Astrocyte (in vitro differentiated cells and primary cell): ENCODE results near the gene TOX3. TPM values are rescaled to one million over a fixed set of nuclear protein-coding genes. Genes with fewer than 3 reads are reported as not detected.

ENCODE experiments used
- DNase-seq: peaks from one replicate; pipeline ENCODE4 v3.0.0-alpha.2; 2010; ENCODE audit warnings: low read depth
- FAIRE-seq: peaks from 2 replicates; lab custom pipeline; 2011; peaks lifted over from hg19 to GRCh38; lab: Jason Lieb, UNC
- H2AFZ ChIP-seq: 2 replicates; pipeline ENCODE4 v1.6.0; 2012; ENCODE audit warnings: low read depth, low read length, inconsistent platforms
- H3K27ac ChIP-seq: 2 replicates; pipeline ENCODE4 v1.5.1; 2011; ENCODE audit warnings: low read depth, low read length, inconsistent platforms
- H3K27me3 ChIP-seq: 2 replicates; pipeline ENCODE4 v1.6.0; 2011; ENCODE audit warnings: low read length, inconsistent platforms; ENCODE audit not compliant: insufficient read depth
- H3K36me3 ChIP-seq: 2 replicates; pipeline ENCODE4 v1.5.1; 2011; ENCODE audit warnings: low read length, inconsistent platforms; ENCODE audit not compliant: insufficient read depth
- H3K4me1 ChIP-seq: 2 replicates; pipeline ENCODE4 v1.5.1; 2011; ENCODE audit warnings: low read length, inconsistent platforms; ENCODE audit not compliant: insufficient read depth
- H3K4me2 ChIP-seq: 2 replicates; pipeline ENCODE4 v1.6.0; 2012; ENCODE audit warnings: low read length, inconsistent platforms
- H3K4me3 ChIP-seq: 2 replicates; pipeline ENCODE4 v1.5.1; 2011; ENCODE audit warnings: low read depth, mild to moderate bottlenecking, low read length, inconsistent platforms; ENCODE audit not compliant: insufficient read depth
- H3K79me2 ChIP-seq: 2 replicates; pipeline ENCODE4 v1.6.0; 2012; ENCODE audit warnings: mild to moderate bottlenecking, low read length, inconsistent platforms; ENCODE audit not compliant: insufficient read depth
- H3K9ac ChIP-seq: 2 replicates; pipeline ENCODE4 v1.6.0; 2012; ENCODE audit warnings: mild to moderate bottlenecking, low read length, inconsistent platforms
- H3K9me3 ChIP-seq: 2 replicates; pipeline ENCODE4 v1.5.1; 2012; ENCODE audit warnings: low read depth, mild to moderate bottlenecking, low read length, inconsistent platforms; ENCODE audit not compliant: insufficient read depth
- H4K20me1 ChIP-seq: 2 replicates; pipeline ENCODE4 v1.6.0; 2012; ENCODE audit warnings: low read length, inconsistent platforms; ENCODE audit not compliant: insufficient read depth
- H3K27ac Mint-ChIP-seq: one replicate; pipeline ENCODE4 v1.8.0; 2021; ENCODE audit warnings: mild to moderate bottlenecking, mixed read lengths; ENCODE audit not compliant: unreplicated experiment
- H3K27me3 Mint-ChIP-seq: one replicate; pipeline ENCODE4 v1.8.0; 2021; ENCODE audit warnings: low read depth, mixed read lengths; ENCODE audit not compliant: unreplicated experiment
- H3K36me3 Mint-ChIP-seq: one replicate; pipeline ENCODE4 v1.8.0; 2021; ENCODE audit warnings: low read depth, mixed read lengths; ENCODE audit not compliant: unreplicated experiment
- H3K4me1 Mint-ChIP-seq: one replicate; pipeline ENCODE4 v1.8.0; 2021; ENCODE audit warnings: low read depth, mixed read lengths; ENCODE audit not compliant: unreplicated experiment
- H3K4me3 Mint-ChIP-seq: one replicate; pipeline ENCODE4 v1.8.0; 2021; ENCODE audit warnings: mild to moderate bottlenecking, moderate library complexity, mixed read lengths; ENCODE audit not compliant: unreplicated experiment
- H3K9me3 Mint-ChIP-seq: one replicate; pipeline ENCODE4 v1.8.0; 2021; ENCODE audit warnings: mild to moderate bottlenecking, mixed read lengths; ENCODE audit not compliant: unreplicated experiment
- EZH2 ChIP-seq: IDR thresholded peaks from 2 replicates; pipeline ENCODE4 v1.6.1; 2012; ENCODE audit warnings: mild to moderate bottlenecking, low read length, inconsistent platforms; ENCODE audit not compliant: insufficient read depth
- total RNA-seq: library from RNA; stranded (reverse); gene quantifications from 2 replicates; pipeline ENCODE4 v1.2.1, GENCODE V29; 2021
- TF ChIP-seq, protein P1 (sequence below): IDR thresholded peaks from 2 replicates; pipeline ENCODE4 v1.5.1; 2011; ENCODE audit warnings: low read depth, mild to moderate bottlenecking, inconsistent platforms, low read length, moderate library complexity; ENCODE audit not compliant: insufficient read depth

TOX3 gene
- total RNA-seq, 1 donor from 2014 or later = 2.3 TPM

DNA sequence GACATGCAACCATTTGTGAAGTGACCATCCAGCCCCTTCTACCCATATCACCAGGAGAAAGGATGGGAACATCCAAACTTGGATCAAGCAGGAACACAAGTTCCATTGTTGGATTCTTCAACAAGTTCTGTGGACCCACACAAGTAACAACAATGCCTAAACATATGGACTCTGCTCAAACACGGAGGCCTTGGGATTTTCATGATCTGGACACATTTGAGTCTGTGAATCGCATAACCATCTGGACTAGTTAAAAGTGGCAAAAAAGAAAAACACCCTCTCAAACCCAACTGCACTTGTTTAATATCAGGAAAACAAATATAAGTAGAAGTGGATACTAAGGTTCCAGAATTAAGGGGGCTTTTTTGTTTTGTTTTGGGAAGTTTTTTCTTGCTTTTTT is 70.8 kb downstream of the TOX3 start:
- no peak overlapping the region for H3K9ac ChIP-seq
- Mint-ChIP-seq H3K36me3 (no peaks in the 10 kb centered on the region), H3K4me1 (no peaks in the 10 kb centered on the region), H3K9me3 (no peaks in the 10 kb centered on the region), H3K27me3 (no peaks in the 10 kb centered on the region), H3K27ac (no peak overlapping the region), H3K4me3 (no peak overlapping the region)
- H3K4me3 ChIP-seq = no peak overlapping the region
- no peak overlapping the region for H3K4me2 ChIP-seq
- H3K4me1 ChIP-seq = no peaks in the 10 kb centered on the region
- no peak overlapping the region for H2AFZ ChIP-seq
- DNase-seq (no peak), FAIRE-seq (no peak)
- H3K27me3 ChIP-seq = no peaks in the 10 kb centered on the region
- no peaks in the 10 kb centered on the region for H3K9me3 ChIP-seq
- no peaks in the 10 kb centered on the region for H3K79me2 ChIP-seq
- H3K27ac ChIP-seq = no peak overlapping the region
- TF ChIP-seq, protein P1, sequence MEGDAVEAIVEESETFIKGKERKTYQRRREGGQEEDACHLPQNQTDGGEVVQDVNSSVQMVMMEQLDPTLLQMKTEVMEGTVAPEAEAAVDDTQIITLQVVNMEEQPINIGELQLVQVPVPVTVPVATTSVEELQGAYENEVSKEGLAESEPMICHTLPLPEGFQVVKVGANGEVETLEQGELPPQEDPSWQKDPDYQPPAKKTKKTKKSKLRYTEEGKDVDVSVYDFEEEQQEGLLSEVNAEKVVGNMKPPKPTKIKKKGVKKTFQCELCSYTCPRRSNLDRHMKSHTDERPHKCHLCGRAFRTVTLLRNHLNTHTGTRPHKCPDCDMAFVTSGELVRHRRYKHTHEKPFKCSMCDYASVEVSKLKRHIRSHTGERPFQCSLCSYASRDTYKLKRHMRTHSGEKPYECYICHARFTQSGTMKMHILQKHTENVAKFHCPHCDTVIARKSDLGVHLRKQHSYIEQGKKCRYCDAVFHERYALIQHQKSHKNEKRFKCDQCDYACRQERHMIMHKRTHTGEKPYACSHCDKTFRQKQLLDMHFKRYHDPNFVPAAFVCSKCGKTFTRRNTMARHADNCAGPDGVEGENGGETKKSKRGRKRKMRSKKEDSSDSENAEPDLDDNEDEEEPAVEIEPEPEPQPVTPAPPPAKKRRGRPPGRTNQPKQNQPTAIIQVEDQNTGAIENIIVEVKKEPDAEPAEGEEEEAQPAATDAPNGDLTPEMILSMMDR = no peak
- TF ChIP-seq EZH2 = no peak
- H4K20me1 ChIP-seq = no peaks in the 10 kb centered on the region
- no peaks in the 10 kb centered on the region for H3K36me3 ChIP-seq

DNA sequence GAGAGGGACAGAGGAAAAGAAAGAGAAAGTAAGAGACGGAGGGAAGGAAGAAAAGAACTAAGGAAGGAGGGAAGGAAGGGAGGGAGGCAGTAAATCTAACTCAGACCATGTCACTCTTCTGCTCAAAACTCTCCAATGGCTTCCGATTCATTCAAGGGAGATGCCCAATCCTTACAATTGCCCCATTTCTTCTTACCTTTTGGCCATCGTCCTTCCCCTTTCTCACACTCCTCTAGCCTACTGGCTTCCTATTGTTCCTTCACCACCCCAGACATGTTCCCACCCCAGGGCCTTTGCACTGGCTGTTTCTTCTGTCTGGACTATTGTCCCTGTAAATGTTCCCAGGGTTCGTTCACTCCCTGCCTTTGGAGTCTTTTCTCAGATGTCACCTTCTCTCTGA is 72.3 kb downstream of the TOX3 start:
- H3K4me3 Mint-ChIP-seq = no peak overlapping the region
- H4K20me1 ChIP-seq = no peaks in the 10 kb centered on the region
- H3K4me1 Mint-ChIP-seq = peaks cover under 1% of the 10 kb centered on the region
- H3K27ac Mint-ChIP-seq = no peak overlapping the region
- no peak for FAIRE-seq
- no peaks in the 10 kb centered on the region for H3K9me3 Mint-ChIP-seq
- no peaks in the 10 kb centered on the region for H3K27me3 Mint-ChIP-seq
- no peaks in the 10 kb centered on the region for H3K27me3 ChIP-seq
- no peak overlapping the region for H3K4me3 ChIP-seq
- no peak overlapping the region for H3K4me2 ChIP-seq
- H2AFZ ChIP-seq = no peak overlapping the region
- H3K9ac ChIP-seq = no peak overlapping the region
- no peaks in the 10 kb centered on the region for H3K4me1 ChIP-seq
- no peak overlapping the region for H3K27ac ChIP-seq
- no peak for DNase-seq
- H3K79me2 ChIP-seq = no peaks in the 10 kb centered on the region
- H3K36me3 ChIP-seq = no peaks in the 10 kb centered on the region
- no peak for TF ChIP-seq EZH2
- TF ChIP-seq, protein P1 = no peak
- no peaks in the 10 kb centered on the region for H3K36me3 Mint-ChIP-seq
- no peaks in the 10 kb centered on the region for H3K9me3 ChIP-seq

DNA sequence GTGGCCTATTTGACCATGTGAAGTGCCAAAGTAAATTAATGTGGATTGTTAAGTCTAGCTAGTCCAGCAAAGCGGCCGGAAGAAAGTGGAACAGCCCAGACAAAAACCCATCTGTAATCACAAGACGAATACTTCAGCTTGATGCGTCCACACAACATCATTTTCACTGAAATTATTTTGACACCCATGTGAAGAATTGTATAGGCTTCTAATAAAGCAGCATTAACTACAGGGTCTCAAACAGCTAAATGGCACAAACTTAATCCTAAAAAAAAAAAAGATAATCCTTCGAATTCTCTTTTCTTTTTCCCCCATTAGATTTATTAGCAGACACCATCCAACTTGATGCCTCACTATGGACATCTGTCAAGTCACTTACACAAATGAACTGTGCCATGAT is 73.8 kb downstream of the TOX3 start:
- Histone ChIP-seq H3K27ac (no peak overlapping the region), H3K27me3 (no peaks in the 10 kb centered on the region), H3K4me1 (no peaks in the 10 kb centered on the region), H3K4me3 (no peak overlapping the region), H3K4me2 (no peak overlapping the region), H3K9ac (no peak overlapping the region), H4K20me1 (no peaks in the 10 kb centered on the region), H3K36me3 (no peaks in the 10 kb centered on the region), H3K9me3 (no peaks in the 10 kb centered on the region), H3K79me2 (no peaks in the 10 kb centered on the region), H2AFZ (no peak overlapping the region)
- Mint-ChIP-seq H3K36me3 (no peaks in the 10 kb centered on the region), H3K27me3 (no peaks in the 10 kb centered on the region), H3K27ac (no peak overlapping the region), H3K9me3 (no peaks in the 10 kb centered on the region), H3K4me1 (peaks cover 8% of the 10 kb centered on the region), H3K4me3 (no peak overlapping the region)
- DNase-seq (no peak), FAIRE-seq (no peak)
- TF ChIP-seq EZH2 = no peak
- TF ChIP-seq, protein P1 = no peak
